ENCODE data around the gene ARID1B.

Gene ARID1B

DNA sequence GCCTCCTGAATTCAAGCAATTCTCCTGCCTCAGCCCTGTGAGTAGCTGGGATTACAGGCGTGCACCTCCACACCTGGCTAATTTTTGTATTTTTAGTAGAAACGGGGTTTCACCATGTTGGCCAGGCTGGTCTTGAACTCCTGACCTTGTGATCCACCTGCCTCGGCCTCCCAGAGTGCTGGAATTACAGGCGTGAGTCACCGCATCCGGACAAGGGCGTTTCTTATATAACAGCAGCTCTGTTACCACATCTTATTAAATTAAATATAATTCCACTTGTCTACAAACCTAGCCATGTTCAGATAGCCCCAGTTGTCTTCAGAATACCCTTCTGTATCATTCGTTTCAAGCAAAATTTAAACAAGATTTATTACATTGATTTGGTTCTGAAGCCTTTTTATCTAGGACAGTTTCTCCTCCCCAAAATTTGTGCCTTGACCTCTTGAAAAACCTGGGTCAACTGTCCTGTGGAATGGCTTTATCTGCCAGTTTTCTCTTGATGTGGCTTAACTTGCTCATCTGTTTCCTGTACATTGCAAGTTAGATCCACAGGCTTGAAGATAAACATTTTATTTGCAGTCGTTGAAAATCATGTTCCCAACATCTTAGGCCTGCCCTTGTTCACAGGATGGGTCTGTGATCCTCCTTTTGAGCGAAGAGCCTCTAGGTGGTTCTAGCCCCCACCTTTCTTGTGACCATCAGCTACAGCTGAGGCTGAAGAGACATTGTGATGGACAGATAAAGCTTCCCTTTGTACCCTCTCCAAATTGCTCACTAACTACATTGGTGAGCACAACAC, 132.2 kb downstream of the ARID1B start:
- DNase-seq (ENCODE audit: low spot score): no peak

DNA sequence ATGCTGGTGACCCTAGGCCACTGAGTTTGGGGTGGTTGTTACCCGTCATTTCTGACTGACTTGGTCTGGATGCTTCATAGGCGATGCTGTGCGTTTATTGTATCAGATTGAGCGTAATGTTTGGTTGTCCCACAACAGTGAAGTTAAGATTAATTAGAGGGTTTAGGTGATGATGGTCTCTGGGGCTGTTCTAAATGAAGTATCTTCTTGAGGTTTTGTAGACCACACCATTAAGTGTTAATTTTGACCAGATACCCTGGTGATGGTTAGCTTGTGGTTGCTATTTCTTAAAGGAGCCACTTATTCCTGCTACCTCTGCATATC, 132.8 kb downstream of the ARID1B start:
- no peak for DNase-seq (ENCODE audit: low spot score)

DNA sequence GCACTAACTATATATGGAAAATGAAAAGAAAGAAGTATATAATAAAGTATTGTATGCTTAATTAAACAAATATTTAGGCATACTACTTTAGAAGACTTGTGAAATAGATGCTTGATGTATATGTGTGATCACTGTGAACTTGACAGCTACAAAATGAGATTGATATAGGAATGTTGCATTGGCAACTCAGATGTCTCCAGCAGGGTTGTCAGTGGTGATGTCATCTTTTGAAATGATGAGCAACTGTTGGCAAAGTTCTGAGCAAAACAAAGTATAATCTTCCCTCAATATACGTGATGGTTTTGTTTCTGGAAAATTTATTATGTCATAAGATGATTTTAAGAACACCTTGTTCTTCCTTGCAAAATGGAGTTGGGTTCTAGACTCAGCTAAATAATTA, 133.8 kb downstream of the ARID1B start:
- DNase-seq (ENCODE audit: low spot score): no peak

DNA sequence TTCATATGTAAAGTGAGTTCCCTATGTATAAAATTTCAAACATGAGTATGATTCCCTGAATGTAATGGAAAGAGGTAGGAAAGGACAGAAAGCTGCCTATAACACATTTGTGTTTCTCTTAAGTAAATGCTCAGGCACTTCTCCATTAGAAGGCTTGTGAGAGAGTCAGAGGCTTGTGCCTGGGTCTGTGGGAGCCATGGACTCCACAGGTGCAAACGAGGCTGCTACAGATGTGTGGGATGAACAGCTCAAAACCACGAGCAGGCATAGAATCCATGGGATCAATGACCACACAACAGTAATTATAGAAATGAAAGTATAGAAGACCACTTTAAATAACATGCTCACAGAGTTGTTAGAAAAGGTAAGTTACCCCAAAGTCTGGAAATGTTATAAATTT, 134.4 kb downstream of the ARID1B start:
- no peak for DNase-seq (ENCODE audit: low spot score)

DNA sequence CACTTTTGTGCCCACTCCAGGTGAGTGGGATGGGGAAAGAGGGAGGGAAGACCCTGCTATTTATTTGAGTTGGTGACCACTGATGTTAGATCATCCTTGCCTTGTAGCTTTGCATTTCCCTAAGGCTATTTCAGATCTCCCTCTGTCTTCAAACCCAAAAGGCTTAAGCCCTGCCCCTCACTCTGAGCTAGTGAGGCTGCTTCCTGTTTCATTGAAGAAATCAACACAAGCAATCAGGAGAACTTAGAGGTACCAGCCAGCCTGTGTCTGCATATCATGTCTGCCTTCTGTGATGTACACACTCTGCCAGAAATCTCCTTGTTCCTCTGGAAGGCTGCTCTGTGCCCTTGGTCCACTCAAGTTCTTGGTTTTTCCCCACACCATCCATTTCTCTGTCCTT, 135.3 kb downstream of the ARID1B start:
- no peak for DNase-seq (ENCODE audit: low spot score)

DNA sequence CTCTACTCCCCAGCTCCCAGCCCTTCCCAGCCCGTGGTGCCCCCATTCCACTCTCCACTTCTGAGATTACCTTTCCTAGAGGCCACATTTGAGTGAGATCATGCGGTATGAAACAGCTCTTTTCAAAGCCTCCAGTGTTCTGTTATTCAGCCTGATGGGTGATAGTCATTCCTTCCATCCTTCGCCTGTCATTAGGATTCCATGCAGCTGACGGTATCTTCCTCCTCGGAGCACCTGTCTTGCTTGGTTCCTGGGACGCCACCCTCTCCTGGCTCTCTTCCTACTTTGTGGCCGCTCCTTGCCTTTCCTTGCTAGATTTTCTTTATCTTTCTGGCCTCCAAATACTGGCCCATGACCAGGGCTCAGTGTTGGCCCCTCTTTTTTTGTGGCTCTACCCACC, 137.0 kb downstream of the ARID1B start:
- no peak for DNase-seq (ENCODE audit: low spot score)

DNA sequence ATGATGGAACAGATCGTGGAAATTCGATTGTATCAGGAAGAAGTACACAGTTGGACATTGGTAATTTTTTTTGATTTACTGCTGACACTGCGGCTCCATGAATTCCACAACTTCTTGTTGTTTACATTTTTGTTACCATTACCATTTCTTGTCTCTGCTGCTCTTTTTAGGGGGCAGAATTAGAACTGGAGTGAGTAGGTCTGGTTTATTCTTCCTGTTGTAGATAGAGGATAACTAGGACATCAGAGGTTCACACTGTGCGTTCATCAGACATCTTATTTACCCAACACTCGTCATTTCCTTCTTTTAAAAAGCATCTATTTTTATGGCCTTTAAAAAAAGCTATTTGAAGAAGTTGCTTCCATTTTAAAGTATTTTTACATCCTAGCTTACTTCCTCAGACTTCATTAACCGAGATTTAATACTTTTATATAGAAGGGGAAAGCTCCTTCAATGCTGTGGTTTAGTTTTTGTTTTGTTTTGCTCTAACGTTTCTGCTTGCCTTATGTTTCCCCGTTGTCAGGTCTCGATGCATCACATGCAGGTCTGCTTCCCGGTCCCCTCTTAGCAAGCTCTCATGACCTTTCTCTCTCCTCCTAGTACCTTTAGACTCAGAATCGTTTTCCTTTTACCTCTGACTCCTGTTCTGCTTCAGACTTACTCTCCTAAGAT, 139.1 kb downstream of the ARID1B start:
- DNase-seq (ENCODE audit: low spot score): no peak

DNA sequence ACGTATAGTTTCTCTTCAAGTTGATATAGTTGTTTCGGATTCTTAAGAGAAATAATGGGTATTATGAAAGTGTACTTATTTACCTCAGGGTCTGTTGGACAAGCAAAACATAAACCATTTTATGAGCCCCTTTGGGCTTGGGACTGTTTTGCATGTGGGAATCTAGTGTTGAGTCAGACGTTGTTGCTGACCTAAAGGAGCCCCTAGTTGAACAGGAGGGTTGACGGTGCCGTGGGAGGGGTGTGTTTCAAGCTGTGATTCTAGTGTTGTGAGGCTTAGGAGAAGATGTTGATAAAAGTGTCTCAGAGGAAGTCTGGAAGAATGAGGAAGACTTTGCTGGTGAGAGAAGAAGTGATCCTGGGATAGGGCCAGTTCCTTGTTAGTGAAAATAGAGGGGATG, 140.0 kb downstream of the ARID1B start:
- no peak for DNase-seq (ENCODE audit: low spot score)

DNA sequence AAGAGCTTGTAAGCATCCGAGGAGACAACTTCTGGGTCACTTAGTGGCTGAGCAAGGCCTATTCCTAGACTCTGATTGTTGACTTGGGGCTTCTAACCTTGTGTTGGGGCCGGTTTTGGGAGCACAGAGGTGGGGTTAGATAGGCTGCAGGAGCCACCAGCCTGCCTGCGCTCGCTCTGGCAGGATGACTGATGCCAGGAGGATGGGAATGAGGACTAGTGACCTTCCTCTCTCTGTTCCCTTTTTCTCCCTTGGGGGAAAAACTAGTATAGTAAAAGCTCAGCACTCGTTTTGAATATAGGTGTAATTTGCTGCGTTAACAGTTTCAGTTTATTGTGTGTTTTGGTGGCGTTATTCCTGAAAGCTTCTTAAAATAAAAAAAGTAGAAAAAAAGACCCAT, 141.5 kb downstream of the ARID1B start:
- no peak for DNase-seq (ENCODE audit: low spot score)

DNA sequence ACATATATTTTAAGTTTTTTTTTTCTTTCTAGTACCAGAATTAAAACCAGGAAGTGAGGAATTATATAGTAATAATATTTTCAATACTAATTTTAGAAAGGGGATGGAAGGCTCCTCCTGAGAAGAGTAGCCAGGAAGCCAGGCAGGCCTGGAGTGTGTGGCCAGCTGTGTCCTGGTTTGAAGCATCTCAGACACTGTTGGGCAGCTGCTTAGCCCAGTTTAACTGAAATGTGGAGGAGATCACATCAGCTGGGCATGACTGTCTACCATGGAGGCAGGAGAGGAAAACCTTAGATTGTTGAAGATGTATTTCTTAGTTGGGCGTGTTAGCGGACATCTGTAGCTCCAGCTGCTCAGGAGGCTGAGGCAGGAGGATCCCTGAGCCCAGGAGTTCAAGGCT, 142.2 kb downstream of the ARID1B start:
- no peak for DNase-seq (ENCODE audit: low spot score)

DNA sequence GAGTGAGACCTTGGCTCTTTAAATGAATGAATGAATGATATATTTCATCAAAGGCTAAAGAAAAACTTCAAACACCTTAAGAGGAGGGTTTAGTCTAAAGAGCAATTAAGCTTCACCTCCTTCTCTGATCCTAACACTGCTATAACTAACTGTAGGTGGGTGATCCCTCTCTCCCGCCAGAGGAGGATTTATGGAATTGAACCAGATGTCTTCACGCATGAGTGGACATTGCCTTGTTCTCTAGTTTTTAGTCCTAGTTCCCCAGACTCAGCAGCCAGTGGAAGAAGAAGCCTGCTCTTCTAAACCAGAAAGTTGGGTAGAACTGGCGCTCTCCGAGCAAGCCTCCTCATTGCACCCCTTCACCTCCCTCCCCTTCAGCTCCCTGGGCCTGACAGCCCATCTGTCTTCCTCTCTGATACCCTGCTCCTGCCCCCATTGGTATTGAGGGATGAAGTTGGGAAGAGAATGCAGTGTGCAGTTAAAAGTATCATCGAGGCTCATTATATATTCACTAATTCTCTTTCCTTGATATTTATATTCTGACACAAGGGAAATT, 142.7 kb downstream of the ARID1B start:
- no peak for DNase-seq (ENCODE audit: low spot score)

DNA sequence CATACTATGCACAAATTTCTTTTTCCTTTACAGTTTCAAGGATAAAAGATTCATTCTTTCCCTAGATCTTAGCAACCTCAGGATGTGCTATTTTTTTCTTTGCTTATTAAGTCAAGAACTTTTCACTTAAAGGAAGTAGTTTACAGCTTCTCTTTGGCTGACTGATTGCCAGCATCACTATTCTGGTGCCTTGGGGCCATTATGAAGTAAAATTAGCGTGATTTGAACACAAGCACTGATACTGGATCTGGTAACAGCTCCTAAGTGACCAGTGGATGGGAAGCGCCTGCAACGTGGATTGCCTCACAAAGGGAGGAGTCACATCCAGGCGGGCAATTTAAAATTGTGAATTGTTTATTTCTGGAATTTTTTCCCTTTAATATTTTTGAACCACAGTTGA, 147.1 kb downstream of the ARID1B start:
- no peak for DNase-seq (ENCODE audit: low spot score)

DNA sequence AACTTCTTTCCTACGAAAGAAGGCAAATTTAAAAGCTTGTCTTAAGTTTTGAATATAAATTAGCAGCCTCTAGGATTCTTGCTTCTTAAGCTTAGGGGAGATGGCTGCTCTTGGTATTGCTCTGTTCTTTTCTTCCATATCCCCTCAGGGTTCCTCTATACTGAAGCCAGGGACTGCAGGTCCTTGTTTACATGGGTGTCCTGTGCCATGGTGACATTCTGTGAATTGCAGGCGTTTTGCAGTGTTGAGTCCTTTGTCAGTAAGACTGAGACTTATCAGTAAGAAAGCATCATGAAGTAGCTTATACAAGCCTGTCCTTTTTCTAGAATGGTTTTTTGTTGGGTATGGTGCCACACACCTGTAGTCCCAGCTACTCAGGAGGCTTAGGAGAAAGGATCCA, 147.8 kb downstream of the ARID1B start:
- no peak for DNase-seq (ENCODE audit: low spot score)

DNA sequence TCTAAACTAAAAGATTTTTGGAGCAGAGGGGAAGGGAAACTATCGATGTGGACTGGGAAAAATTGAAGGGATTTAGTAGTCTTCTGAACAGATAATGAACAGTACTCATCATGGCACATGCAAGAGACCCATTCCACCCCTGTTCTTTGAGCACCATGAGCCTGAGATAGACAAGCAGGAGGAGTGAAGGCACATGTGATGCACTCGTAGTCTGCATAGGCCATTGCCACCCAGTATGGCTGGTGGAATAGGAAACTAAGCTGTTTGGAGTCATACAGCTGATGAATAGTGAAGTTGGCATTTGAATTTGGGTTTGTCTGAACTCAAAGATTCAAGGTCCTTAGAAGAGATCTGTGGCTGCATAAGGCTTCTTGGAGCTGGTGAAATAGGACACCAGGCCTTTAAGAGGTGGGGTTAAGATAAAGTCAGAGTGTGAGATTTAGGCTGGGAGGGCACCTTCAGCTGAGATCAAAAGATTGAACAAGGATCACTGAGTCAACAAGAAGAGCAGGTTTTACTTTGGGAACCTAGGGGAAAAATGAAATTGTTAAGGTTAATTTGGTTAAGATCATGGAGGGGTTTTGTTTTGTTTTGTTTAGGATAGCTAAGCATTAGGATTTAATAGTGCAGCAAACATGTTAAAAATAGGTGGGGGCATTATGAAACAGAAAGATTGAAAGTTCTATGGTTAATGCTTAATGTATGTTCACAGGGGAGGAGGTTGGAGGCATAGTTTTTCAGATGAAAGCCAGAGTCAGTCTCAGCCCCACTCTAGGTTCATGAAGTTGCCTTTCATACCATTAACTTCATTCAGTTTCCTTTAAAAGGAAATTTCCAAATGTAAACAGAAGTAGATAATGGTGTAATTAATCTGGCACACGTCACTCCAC, 148.8 kb downstream of the ARID1B start:
- DNase-seq (ENCODE audit: low spot score): no peak

DNA sequence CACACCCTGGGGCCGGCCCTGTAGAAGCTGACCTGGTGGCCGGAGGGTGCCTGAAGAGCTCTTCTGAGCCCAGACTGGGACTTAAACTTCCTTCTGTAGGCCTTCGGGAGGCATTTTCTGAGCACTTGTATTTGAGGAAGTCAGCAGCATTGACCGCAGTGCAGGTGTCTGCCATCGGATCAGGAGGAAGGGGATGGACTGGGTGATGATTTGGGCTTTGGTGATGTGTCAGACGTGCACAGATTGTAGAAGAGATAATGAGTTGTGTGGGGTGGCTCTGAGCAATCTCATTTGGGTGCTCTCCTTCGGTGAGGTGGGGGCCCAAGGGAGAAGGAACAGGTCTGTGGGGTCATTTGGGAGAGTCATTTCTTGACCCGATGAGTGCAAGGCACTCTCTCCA, 150.9 kb downstream of the ARID1B start:
- DNase-seq (ENCODE audit: low spot score): no peak

DNA sequence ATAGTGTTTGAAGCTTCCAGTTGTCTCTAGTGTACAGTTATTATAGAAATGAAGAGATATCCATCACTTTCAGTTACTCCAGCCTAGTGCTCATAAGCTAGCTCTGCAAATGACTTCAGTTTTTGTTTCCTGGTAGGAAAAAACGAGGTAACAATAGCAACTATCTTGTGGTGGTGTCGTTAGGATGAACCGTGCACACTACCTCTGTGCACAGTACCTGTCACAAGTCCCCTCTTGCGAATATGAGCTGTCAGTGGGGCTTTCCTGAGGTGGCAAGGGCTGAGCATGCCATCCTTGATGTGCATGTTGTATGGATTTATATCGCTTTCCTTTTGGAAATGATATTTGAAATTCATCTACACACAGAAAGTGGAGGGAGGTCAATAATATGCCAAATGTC, 151.8 kb downstream of the ARID1B start:
- no peak for DNase-seq (ENCODE audit: low spot score)

DNA sequence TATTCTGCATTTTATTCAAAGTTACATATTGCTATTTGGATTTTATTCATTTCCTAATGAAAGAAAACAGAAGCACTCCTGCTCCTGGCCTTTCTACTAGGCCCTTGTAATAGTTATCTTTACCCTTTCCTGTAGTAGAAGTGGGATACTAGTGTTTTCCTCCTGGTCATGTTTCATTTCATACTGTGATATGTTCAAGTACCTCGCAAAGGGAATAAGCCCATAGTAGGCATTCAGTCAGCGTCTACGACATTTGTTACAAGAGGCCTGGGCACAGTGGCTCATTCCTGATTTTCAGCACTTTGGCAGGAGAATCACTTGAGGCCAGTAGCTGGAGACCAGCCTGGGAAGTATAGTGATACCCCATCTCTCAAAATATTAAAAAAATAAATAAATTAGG, 154.1 kb downstream of the ARID1B start:
- DNase-seq (ENCODE audit: low spot score): no peak

DNA sequence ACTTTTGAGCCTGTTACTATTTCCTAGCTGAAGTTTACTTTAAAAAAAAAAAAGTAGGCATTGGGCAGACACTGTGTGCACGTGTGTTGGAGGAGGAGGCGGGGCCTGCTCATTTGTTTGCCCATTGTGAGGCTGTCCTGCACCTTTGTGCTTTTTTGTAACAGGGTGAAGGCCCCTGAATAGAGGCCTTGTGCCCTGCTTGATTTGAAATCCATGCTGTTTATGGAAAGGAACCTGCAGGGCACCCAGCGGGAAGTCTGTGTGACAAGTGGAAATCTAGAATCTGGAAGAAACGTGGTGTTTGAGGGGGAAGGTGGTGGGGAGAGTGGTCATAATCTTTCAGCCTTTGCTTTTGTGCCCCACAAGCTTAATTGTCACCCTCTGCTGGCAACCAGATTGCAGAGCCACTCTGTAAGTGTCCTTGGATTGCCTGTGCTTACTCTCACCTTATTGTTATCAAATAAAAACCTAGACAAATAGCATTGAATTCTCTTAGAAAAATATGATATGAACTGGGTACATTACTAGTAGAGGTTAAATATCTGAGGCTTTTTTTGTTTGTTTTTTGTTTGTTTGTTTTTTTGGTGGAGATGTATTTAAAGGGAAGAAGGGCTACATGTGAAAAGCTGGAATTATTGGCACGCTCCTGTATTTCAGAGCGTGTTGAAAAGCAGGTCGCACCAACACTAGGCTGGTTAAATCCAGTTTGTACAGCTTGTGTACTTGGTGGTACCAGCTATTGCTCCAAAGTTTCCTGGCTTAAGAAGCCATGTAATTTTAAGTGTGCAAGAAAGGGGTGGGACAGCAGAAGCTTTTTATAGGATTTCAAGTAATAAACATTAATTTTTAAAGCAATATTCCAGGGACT, 156.3 kb downstream of the ARID1B start:
- no peak for DNase-seq (ENCODE audit: low spot score)

DNA sequence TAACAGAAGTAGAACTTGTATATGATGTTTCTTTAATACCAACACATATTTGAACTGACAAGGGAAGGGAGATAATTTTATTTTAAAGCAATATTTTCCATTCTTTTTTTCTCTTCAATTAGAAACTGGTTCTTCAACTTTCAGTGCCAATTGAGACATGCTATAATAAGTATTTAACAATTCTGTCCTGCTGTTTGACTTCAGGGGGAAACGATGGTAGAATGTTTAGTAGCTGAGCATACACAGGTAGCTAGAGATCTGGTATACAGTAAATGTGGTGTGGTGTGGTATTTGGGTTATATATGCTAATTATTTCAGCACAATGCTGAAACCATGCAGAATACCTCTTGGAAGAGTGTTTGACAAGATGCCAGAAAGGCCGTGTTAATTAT, 156.9 kb downstream of the ARID1B start:
- DNase-seq (ENCODE audit: low spot score): no peak

DNA sequence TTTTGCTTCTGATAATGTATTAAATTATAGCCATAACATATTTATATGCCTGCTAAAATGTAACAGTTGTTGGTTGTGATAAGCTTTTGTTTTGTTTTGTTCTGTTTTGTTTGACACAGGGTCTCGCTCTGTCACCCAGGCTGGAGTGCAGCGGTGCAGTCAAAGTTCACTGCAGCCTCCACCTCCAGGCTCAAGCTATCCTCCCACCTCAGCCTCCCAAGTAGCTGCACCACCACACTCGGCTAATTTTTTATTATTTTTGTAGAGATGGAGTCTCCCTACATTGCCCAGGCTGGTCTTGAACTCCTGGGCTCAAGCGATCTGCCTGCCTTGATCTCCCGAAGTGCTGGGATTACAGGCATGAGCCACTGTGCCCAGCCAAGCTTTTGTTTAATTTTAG, 157.8 kb downstream of the ARID1B start:
- DNase-seq (ENCODE audit: low spot score): no peak

DNA sequence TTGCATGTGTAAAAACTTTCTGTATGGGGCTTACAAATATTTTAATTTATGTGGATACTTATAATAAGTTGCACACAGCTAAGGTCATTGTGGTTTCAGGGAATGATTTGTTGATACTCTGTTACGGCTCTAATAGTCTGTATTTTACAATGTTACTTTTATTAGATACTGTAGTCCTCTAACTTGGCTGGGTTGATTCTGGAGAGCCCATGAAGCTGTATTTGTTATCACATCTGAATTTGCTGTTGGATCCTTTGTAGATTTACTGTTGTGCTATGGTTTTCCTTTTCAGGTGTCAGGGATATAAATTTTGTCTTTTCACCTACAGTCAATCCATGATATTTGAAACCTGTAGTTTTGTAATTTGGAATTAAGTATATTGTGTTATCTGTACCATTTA, 161.0 kb downstream of the ARID1B start:
- no peak for DNase-seq (ENCODE audit: low spot score)

DNA sequence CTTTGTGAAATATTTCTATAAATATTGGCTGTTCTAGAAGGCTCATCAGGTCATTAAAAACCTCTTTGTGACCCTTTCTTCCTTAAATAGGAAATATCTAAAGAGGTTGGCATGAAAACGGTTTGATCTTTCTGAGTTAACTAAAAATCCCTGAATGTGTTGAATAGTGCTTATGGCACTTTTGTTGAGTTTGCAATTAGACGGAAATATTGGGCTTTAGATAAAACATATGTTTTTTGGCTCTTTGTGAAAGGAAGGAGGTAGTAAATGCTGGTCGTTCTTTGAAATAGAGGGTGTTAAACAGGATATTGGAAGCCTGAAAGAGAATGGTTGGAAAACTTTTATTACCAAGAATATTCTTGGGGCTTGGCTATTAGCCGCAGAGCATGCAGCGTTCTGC, 163.0 kb downstream of the ARID1B start:
- DNase-seq (ENCODE audit: low spot score): no peak

All from AG08396 (cell line).